Fibroblast of lung (primary cell): ENCODE measurements around the gene CLSTN2. TPM values are rescaled to one million over a fixed set of nuclear protein-coding genes. Genes with fewer than 3 reads are reported as not detected.

ENCODE experiments used
- DNase-seq, 2 donors: peaks; one replicate each; pipeline versions ENCODE4 v3.0.0 to v3.0.0-alpha.2; 2010; ENCODE audit warnings: low read depth in 2 of 2
- H2AFZ ChIP-seq: 2 replicates; pipeline ENCODE4 v1.5.1; 2012; ENCODE audit warnings: low read length, control low read depth, inconsistent platforms
- H3K27ac ChIP-seq: 2 replicates; pipeline ENCODE4 v1.5.1; 2011; ENCODE audit warnings: low read length, control low read depth; ENCODE audit not compliant: insufficient read depth
- H3K27me3 ChIP-seq: 2 replicates; pipeline ENCODE4 v1.5.1; 2011; ENCODE audit warnings: mild to moderate bottlenecking, low read length; ENCODE audit not compliant: control insufficient read depth, insufficient read depth
- H3K36me3 ChIP-seq: 2 replicates; pipeline ENCODE4 v1.5.1; 2011; ENCODE audit warnings: low read length; ENCODE audit not compliant: control insufficient read depth, insufficient read depth
- H3K4me1 ChIP-seq: 2 replicates; pipeline ENCODE4 v1.5.1; 2011; ENCODE audit warnings: low read length; ENCODE audit not compliant: control insufficient read depth, insufficient read depth; ENCODE audit errors: extremely low read depth
- H3K4me2 ChIP-seq: 2 replicates; pipeline ENCODE4 v1.5.1; 2011; ENCODE audit warnings: low read length, control low read depth; ENCODE audit not compliant: insufficient read depth; ENCODE audit errors: extremely low read depth
- H3K4me3 ChIP-seq, 4 experiments: fragments of 200-600 bp in 1 of 4; sonication (generic) in 1 of 4; replicated peaks in 1 of 4; 2 replicates each; pipeline ENCODE4 v1.5.1; 2011 to 2016; ENCODE audit warnings: low read length in 4 of 4, low read depth in 3 of 4, mild to moderate bottlenecking in 3 of 4, control low read depth in 2 of 4, inconsistent platforms in 1 of 4, mixed read lengths in 1 of 4; ENCODE audit not compliant: insufficient read depth in 1 of 4; ENCODE audit errors: control extremely low read depth in 1 of 4
- H3K79me2 ChIP-seq: 2 replicates; pipeline ENCODE4 v1.5.1; 2012; ENCODE audit warnings: mild to moderate bottlenecking, low read length, inconsistent platforms; ENCODE audit not compliant: control insufficient read depth, insufficient read depth
- H3K9ac ChIP-seq: 2 replicates; pipeline ENCODE4 v1.5.1; 2011; ENCODE audit warnings: mild to moderate bottlenecking, low read length, control low read depth; ENCODE audit not compliant: insufficient read depth
- H3K9me3 ChIP-seq: 2 replicates; pipeline ENCODE4 v1.5.1; 2012; ENCODE audit warnings: low read depth, low read length; ENCODE audit not compliant: control insufficient read depth, insufficient read depth
- H4K20me1 ChIP-seq: 2 replicates; pipeline ENCODE4 v1.5.1; 2011; ENCODE audit warnings: low read length; ENCODE audit not compliant: control insufficient read depth, insufficient read depth; ENCODE audit errors: extremely low read depth
- EZH2 ChIP-seq: IDR thresholded peaks from 2 replicates; pipeline ENCODE4 v1.5.1; 2012; ENCODE audit warnings: low read length, control low read depth, mild to moderate bottlenecking; ENCODE audit errors: missing control alignments
- polyA plus RNA-seq, 2 donors: library from polyadenylated mRNA; depleted of rRNA in 1 of 2; stranded (reverse) in 1 of 2; unstranded in 1 of 2; fragments of >200 nt; gene quantifications; 2 replicates each; pipeline ENCODE4 v1.2.1, GENCODE V29; 2011 to 2012; ENCODE audit warnings: missing spikeins in 1 of 2
- total RNA-seq: library from RNA; depleted of rRNA; stranded (reverse); fragments of >200 nt; gene quantifications from 2 replicates; pipeline ENCODE4 v1.2.1, GENCODE V29; 2014
- TF ChIP-seq, protein P1 (sequence below), 2 donors: IDR thresholded peaks in 1 of 2; conservative IDR thresholded peaks in 1 of 2; 1 replicate in 1 of 2; 2 replicates in 1 of 2; pipeline ENCODE4 v1.5.1; 2011 to 2012; ENCODE audit warnings: low read length in 2 of 2, control low read depth in 1 of 2, inconsistent platforms in 1 of 2, low read depth in 1 of 2, mild to moderate bottlenecking in 1 of 2

CLSTN2 gene
- total and polyA plus RNA-seq, 2 donors (not counting 1 experiment from before 2014, with no cell fraction given): under 0.01 to 1.3 TPM

DNA sequence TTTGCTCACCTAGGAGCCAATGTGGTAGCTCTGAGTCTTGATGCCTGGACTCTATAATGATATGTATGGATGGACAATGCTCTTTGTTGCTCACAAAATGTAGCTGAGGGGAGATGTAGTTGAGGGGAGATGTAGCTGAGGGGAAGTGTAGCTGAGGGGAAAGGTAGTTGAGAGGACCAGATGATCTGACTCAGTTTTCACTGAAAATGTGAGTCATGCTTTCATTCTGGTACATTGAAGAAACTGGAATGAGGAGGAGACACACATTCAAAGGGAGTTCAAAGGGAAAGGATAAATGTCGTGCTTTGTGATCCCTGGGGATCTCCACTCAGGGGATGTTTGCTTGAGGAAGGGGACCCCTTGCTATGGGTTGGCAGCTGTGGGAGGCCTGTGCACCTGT lies 440.0 kb downstream of the CLSTN2 start:
- Histone ChIP-seq H3K9ac (no peak overlapping the region), H3K4me3 (no peak overlapping the region), H3K36me3 (no peaks in the 10 kb centered on the region), H3K27me3 (no peaks in the 10 kb centered on the region), H4K20me1 (no peaks in the 10 kb centered on the region), H3K9me3 (no peaks in the 10 kb centered on the region), H3K27ac (no peak overlapping the region), H3K79me2 (no peaks in the 10 kb centered on the region), H3K4me1 (no peaks in the 10 kb centered on the region), H2AFZ (no peak overlapping the region), H3K4me2 (no peak overlapping the region)
- TF ChIP-seq EZH2: no peak
- TF ChIP-seq, protein P1, sequence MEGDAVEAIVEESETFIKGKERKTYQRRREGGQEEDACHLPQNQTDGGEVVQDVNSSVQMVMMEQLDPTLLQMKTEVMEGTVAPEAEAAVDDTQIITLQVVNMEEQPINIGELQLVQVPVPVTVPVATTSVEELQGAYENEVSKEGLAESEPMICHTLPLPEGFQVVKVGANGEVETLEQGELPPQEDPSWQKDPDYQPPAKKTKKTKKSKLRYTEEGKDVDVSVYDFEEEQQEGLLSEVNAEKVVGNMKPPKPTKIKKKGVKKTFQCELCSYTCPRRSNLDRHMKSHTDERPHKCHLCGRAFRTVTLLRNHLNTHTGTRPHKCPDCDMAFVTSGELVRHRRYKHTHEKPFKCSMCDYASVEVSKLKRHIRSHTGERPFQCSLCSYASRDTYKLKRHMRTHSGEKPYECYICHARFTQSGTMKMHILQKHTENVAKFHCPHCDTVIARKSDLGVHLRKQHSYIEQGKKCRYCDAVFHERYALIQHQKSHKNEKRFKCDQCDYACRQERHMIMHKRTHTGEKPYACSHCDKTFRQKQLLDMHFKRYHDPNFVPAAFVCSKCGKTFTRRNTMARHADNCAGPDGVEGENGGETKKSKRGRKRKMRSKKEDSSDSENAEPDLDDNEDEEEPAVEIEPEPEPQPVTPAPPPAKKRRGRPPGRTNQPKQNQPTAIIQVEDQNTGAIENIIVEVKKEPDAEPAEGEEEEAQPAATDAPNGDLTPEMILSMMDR (conservative IDR thresholded peaks at IDR 0.05 in 1 of 2, IDR thresholded peaks at IDR 0.05 in 1 of 2; ENCODE audit: low read depth in 1 of 2, low read length in 2 of 2): no peak
- DNase-seq: no peak

DNA sequence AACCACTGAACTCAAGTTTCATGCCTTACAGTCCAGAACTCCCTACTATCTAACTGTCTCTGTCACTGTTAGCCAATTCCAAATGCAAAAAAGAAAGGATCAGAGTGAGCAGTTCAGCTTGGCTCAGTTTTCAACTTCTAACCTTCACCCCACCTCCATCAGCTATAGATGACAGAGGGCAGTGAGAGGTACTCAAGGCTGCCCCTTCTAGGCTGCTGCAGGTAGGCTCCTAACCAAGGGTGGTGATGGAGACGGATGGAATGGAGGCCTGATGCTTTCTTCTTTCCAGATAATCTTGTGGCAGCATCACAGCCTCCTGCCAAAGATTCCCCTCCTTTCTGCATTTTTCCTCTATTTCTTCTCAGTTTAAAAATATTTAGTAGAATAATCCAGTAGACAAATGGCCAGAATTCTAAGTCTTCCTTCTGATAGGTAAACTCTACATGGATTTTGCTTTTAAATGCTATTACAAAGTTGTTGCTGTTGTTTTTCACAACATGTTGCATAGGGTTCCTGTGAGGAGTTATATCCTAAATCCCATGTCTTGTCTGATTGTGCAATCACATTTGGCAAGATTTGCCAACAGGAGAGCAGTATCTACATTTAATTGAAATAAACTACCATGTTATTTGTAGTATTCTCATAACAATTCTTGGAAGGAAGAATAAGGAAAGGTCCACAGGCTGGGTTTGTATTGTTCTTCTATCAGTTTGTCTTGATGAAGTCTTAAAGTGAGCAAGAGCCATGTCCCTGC lies 441.3 kb downstream of the CLSTN2 start:
- DNase-seq: no peak
- no peaks in the 10 kb centered on the region for H3K79me2 ChIP-seq
- H3K4me3 ChIP-seq: no peak overlapping the region
- TF ChIP-seq, protein P1 (conservative IDR thresholded peaks at IDR 0.05 in 1 of 2, IDR thresholded peaks at IDR 0.05 in 1 of 2; ENCODE audit: low read depth in 1 of 2, low read length in 2 of 2): no peak
- no peak for TF ChIP-seq EZH2
- no peak overlapping the region for H3K4me2 ChIP-seq
- no peak overlapping the region for H3K9ac ChIP-seq
- no peaks in the 10 kb centered on the region for H3K36me3 ChIP-seq
- no peaks in the 10 kb centered on the region for H3K4me1 ChIP-seq
- no peaks in the 10 kb centered on the region for H4K20me1 ChIP-seq
- H3K9me3 ChIP-seq: no peaks in the 10 kb centered on the region
- H3K27ac ChIP-seq: no peak overlapping the region
- H3K27me3 ChIP-seq: no peaks in the 10 kb centered on the region
- H2AFZ ChIP-seq: no peak overlapping the region

DNA sequence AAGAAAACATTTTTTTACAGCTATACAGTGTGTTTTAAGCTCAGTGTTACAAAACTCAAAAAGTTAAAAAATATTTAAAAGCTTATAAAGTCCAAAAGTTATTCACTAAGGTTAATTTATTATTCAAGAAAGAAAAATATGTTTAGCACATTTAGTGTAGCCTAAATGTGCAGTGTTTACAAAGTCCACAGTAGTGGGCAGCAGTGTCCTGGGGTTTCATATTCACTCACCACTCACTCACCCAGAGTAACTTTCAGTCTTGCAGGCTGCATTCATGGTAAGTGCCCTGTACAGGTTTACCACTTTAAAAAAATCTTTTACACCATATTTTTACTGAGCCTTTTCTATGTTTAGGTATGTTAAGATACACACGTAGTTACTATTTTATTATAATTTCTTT lies 442.7 kb downstream of the CLSTN2 start:
- no peak for TF ChIP-seq EZH2
- TF ChIP-seq, protein P1 (conservative IDR thresholded peaks at IDR 0.05 in 1 of 2, IDR thresholded peaks at IDR 0.05 in 1 of 2; ENCODE audit: low read depth in 1 of 2, low read length in 2 of 2): no peak

More for the DNA sequence above, 442.7 kb downstream of the CLSTN2 start:
- H4K20me1 ChIP-seq: no peaks in the 10 kb centered on the region
- DNase-seq: no peak
- no peak overlapping the region for H3K4me3 ChIP-seq
- H2AFZ ChIP-seq: no peak overlapping the region
- no peaks in the 10 kb centered on the region for H3K27me3 ChIP-seq
- H3K27ac ChIP-seq: no peak overlapping the region
- H3K4me1 ChIP-seq: no peaks in the 10 kb centered on the region
- H3K9ac ChIP-seq: no peak overlapping the region
- no peaks in the 10 kb centered on the region for H3K36me3 ChIP-seq
- no peak overlapping the region for H3K4me2 ChIP-seq
- H3K9me3 ChIP-seq: no peaks in the 10 kb centered on the region
- H3K79me2 ChIP-seq: no peaks in the 10 kb centered on the region
